ENCODE data around the gene TRMT13. TPM values are rescaled to one million over a fixed set of nuclear protein-coding genes. Genes with fewer than 3 reads are reported as not detected.

The TRMT13 gene
- polyA plus RNA-seq, 1 donor (not counting 4 experiments of a cell fraction or from before 2014, with no cell fraction given): 15.3 TPM

DNA sequence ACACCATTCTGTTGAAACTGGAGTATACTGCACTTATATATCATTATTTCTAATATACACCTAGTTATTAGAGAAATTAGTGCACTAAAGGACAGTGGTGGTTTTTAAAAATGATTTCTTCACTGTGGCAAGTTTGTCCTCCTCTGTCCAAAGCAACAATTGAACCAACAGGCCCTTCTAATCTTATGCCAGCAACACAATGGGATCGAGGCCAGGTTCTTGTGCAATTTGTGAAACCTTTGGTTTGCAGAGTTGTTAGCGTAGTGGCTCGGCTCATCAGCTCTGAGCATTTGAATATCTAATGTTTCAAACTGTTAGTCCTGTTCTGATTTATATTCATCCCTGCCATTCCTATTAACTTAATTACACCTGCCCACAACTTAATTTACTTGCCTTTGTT, 54.9 kb downstream of the TRMT13 start:
- H3K4me2 ChIP-seq (ENCODE audit: control insufficient read depth, extremely low read depth, insufficient read depth, low read depth, low read length): no peak overlapping the region

GRCh38 chr1:100188617-100189016, 55.7 kb downstream of the TRMT13 start:
- DNase-seq (ENCODE audit: low read depth, low spot score) (no peak), FAIRE-seq (no peak)
- H3K79me2 ChIP-seq (ENCODE audit: control insufficient read depth, insufficient read depth, low read length): no peaks in the 10 kb centered on the region
- no peaks in the 10 kb centered on the region for H3K9me1 ChIP-seq (ENCODE audit: control insufficient read depth, extremely low read depth, insufficient read depth, low read length)
- H4K20me1 ChIP-seq (ENCODE audit: control insufficient read depth, extremely low read depth, insufficient read depth, low read length): no peaks in the 10 kb centered on the region
- no peak for TF ChIP-seq EZH2 (IDR thresholded peaks at IDR 0.05; ENCODE audit: low read length)
- TF ChIP-seq, protein P1, sequence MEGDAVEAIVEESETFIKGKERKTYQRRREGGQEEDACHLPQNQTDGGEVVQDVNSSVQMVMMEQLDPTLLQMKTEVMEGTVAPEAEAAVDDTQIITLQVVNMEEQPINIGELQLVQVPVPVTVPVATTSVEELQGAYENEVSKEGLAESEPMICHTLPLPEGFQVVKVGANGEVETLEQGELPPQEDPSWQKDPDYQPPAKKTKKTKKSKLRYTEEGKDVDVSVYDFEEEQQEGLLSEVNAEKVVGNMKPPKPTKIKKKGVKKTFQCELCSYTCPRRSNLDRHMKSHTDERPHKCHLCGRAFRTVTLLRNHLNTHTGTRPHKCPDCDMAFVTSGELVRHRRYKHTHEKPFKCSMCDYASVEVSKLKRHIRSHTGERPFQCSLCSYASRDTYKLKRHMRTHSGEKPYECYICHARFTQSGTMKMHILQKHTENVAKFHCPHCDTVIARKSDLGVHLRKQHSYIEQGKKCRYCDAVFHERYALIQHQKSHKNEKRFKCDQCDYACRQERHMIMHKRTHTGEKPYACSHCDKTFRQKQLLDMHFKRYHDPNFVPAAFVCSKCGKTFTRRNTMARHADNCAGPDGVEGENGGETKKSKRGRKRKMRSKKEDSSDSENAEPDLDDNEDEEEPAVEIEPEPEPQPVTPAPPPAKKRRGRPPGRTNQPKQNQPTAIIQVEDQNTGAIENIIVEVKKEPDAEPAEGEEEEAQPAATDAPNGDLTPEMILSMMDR (optimal IDR thresholded peaks at IDR 0.05 in 1 of 3, IDR thresholded peaks at IDR 0.05 in 1 of 3, conservative IDR thresholded peaks at IDR 0.05 in 1 of 3; ENCODE audit: extremely low read depth in 1 of 3, insufficient read depth in 2 of 3, low read length in 3 of 3): no peak
- no peak overlapping the region for H3K4me3 ChIP-seq (ENCODE audit: control insufficient read depth in 2 of 3, extremely low read depth in 1 of 3, insufficient read depth in 2 of 3, low read depth in 1 of 3, low read length in 3 of 3)
- no peaks in the 10 kb centered on the region for H3K27me3 ChIP-seq (ENCODE audit: control insufficient read depth, extremely low read depth, insufficient read depth, low read length)
- no peak overlapping the region for H3K9ac ChIP-seq (ENCODE audit: control insufficient read depth, extremely low read depth, insufficient read depth, low read length)
- H3K4me2 ChIP-seq (ENCODE audit: control insufficient read depth, extremely low read depth, insufficient read depth, low read depth, low read length): no peak overlapping the region
- H3K36me3 ChIP-seq (ENCODE audit: control insufficient read depth in 2 of 2, extremely low read depth in 1 of 2, insufficient read depth in 2 of 2, low read length in 2 of 2): no peaks in the 10 kb centered on the region
- dilution Hi-C loops (cut with MboI; ENCODE audit: extremely low pct_ligation_motif_present, low sequenced_read_pairs): no loop called here
- H3K27ac ChIP-seq (ENCODE audit: control insufficient read depth, insufficient read depth, low read length): no peak overlapping the region
- H3K9me3 ChIP-seq (ENCODE audit: control insufficient read depth, low read depth, low read length): no peaks in the 10 kb centered on the region
- no peaks in the 10 kb centered on the region for H3K4me1 ChIP-seq (ENCODE audit: control insufficient read depth, extremely low read depth, insufficient read depth, low read length)
- H2AFZ ChIP-seq (ENCODE audit: control insufficient read depth, low read length): no peak overlapping the region

More for the DNA sequence above, 54.9 kb downstream of the TRMT13 start:
- Histone ChIP-seq H4K20me1 (ENCODE audit: control insufficient read depth, extremely low read depth, insufficient read depth, low read length) (no peaks in the 10 kb centered on the region), H3K79me2 (ENCODE audit: control insufficient read depth, insufficient read depth, low read length) (no peaks in the 10 kb centered on the region), H2AFZ (ENCODE audit: control insufficient read depth, low read length) (no peak overlapping the region), H3K4me3 (ENCODE audit: control insufficient read depth in 2 of 3, extremely low read depth in 1 of 3, insufficient read depth in 2 of 3, low read depth in 1 of 3, low read length in 3 of 3) (no peak overlapping the region), H3K9ac (ENCODE audit: control insufficient read depth, extremely low read depth, insufficient read depth, low read length) (no peak overlapping the region), H3K27ac (ENCODE audit: control insufficient read depth, insufficient read depth, low read length) (no peak overlapping the region), H3K4me1 (ENCODE audit: control insufficient read depth, extremely low read depth, insufficient read depth, low read length) (no peaks in the 10 kb centered on the region), H3K9me3 (ENCODE audit: control insufficient read depth, low read depth, low read length) (no peaks in the 10 kb centered on the region), H3K9me1 (ENCODE audit: control insufficient read depth, extremely low read depth, insufficient read depth, low read length) (no peaks in the 10 kb centered on the region), H3K36me3 (ENCODE audit: control insufficient read depth in 2 of 2, extremely low read depth in 1 of 2, insufficient read depth in 2 of 2, low read length in 2 of 2) (no peaks in the 10 kb centered on the region), H3K27me3 (ENCODE audit: control insufficient read depth, extremely low read depth, insufficient read depth, low read length) (no peaks in the 10 kb centered on the region)
- FAIRE-seq (no peak), DNase-seq (ENCODE audit: low read depth, low spot score) (no peak)
- no peak for TF ChIP-seq EZH2 (IDR thresholded peaks at IDR 0.05; ENCODE audit: low read length)
- TF ChIP-seq, protein P1 (optimal IDR thresholded peaks at IDR 0.05 in 1 of 3, IDR thresholded peaks at IDR 0.05 in 1 of 3, conservative IDR thresholded peaks at IDR 0.05 in 1 of 3; ENCODE audit: extremely low read depth in 1 of 3, insufficient read depth in 2 of 3, low read length in 3 of 3): no peak
- dilution Hi-C loops (cut with MboI; ENCODE audit: extremely low pct_ligation_motif_present, low sequenced_read_pairs): no loop called here

Measured in keratinocyte (primary cell).